ENCODE data around the gene ADARB2. TPM values are rescaled to one million over a fixed set of nuclear protein-coding genes. Genes with fewer than 3 reads are reported as not detected.

The ADARB2 gene
- total RNA-seq, 1 donor from 2014 or later: 1.3 TPM

DNA sequence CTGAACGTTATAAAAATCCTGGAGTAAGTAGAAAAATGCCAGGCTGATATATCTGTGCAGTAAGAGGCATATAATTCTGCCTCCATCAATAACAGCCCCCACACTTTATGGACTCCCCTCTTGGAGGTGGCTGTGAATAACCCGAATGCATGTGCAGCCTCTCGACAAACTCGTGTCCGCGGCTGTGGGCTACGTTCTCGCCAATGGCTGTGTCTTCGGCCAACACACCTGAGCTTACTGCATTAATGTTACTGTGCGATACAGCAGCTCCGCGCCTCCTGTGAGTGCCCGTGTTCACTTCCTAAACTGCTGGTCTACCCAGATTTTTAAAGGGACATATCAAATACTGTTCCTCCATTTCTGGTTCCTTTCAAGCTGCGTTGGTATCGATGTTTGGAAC is 209.4 kb downstream of the ADARB2 start:
- no peak for DNase-seq (ENCODE audit: low spot score)

DNA sequence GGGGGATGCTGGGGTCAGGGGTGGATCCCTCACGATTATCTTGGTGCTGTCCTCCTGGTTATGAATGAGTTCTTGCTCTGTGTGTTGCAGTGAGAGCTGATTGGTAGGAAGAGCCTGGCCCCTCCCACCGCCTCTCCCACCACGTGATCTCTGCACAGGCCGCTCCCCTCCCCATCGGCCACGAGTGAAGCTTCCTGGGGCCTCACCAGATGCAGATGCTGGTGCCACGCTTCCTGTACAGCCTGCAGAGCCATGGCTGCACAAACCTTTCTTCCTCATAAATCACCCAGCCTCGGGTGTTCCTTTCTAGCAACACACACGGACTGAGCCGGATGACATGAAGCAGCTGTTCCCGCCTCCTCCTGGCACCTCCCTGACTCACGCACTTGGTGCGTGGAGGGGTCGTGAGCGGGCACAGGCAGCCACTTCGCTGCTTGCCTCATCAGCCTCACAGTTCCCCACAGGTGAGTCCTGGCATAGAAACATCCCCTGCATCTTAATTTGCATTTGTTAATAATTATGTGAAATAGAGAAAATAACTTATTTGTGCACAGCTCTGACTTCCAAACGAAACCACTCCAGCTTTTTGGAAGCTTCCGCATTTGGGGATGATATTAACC is 210.8 kb downstream of the ADARB2 start:
- no peak for DNase-seq (ENCODE audit: low spot score)

DNA sequence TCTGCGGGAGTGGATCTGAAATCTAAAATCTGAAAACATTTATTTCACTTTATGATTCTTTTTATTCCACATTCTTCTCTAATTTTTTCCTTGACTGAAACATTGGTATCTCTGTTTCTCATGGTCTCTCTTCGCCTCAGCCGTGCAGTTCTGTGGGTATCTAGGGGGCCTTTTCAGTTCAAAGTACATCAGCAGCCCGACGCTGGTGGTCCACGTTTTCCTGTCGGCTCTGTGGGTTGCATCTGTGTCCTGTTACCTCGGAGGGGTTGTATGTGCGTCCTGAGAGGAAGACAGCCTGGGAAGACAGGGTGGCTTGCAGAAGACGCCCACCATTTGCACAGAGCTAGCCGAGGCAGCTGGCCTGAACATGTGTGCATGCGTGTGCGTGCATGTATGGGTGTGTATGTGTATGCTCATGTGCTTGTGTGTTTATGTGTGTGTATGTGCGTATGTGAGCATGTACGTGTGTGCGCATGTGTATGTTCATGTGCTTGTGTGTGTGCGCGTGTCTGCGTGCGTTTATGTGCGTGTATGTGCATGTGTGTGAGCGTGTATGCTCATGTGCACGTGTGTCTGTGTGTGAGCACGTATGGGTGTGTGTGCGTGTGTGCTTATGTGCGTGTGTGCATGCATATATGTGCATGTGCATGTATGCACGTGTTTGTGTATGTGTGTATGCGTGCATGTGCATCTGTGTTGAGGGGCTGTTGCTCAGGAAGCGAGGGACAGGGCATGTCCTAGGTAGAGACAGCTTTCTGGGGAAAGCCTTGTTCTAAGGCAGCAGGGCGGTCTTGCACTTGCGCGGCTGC is 211.8 kb downstream of the ADARB2 start:
- no peak for DNase-seq (ENCODE audit: low spot score)

GRCh38 chr10:1524540-1524939 is 212.8 kb downstream of the ADARB2 start:
- no peak for DNase-seq (ENCODE audit: low spot score)

DNA sequence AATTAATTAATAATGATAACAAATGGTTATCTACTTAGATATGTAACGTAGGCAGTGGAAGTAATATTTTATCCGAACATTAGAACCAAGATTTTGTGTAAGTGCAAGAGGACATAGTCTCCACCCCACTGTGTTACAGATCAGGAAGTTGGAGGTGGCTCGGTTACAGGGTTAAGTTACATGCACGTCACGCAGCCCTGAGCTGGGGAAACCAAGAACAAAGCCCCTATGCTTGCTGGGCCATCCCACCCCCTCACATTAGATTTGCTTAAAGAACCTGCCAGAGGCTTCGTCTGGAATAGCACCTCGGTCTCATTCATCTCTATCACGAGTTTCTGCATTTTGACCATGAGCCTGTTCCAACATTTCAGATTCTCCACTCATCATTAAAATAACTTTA is 214.1 kb downstream of the ADARB2 start:
- no peak for DNase-seq (ENCODE audit: low spot score)

DNA sequence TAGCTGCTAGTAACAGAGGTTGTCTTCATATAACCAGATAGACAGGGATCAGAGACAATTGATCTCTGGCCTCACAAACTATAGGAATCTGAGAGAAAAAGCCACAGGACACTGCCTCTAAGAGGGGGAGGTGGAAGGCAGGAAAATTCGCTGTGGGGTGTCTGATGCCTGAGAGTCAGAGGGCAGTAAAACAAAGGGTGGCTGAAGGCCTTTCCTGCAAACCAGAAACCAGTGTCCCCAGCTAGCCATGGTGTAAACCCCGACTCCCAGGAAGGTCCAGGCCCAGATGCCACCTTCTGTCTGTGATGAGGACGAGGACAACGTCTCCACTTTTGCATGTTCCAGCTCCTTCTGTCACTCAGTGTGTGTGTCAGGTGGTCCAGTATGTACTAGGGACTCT is 215.1 kb downstream of the ADARB2 start:
- no peak for DNase-seq (ENCODE audit: low spot score)

DNA sequence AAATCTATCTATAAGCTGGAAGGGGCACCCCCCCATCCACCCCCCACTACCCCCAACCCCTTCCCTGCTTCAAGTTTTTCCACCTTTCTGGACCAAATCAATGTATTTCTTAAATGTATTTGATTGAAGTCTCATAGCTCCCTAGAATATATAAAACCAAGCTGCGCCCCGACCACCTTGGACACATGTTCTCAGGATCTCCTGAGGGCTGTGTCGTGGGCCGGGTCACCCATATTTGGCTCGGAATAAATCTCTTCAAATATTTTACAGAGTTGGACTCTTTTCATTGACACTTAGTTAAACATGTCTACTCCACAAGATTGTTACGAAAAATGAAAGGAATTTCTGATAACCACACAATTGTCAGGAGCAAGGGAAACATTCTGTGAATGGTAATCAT is 215.6 kb downstream of the ADARB2 start:
- DNase-seq (ENCODE audit: low spot score): no peak

DNA sequence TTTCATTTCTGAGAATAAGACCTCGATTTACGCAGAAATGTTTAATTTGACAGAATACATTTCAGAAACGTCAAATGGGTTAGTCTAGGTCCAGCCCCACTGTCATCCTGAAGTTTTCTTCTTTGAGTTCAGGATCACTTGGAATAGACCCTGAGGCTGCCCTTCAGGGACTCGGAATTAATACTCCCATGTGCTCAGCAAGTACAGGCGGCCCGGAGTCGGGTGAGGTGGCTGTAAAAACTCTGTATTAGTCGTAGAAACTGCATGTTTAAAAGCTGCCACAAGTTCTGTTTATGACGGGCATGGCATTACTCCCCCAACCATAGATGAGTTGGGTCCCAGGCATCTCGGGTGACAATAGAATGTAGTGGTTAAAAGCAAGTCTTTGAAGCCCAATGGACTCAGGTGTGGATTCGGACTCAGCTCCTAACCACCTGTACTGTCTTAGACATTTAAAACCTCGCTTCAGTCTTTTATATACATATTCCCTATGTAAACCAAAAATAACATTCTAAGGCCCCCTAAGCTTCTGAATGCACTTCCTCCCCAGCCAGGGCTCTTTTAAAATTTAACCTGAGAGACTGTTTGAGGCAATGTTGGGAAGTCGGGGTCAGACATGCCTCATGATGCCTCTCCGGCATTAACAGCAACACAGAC is 216.3 kb downstream of the ADARB2 start:
- DNase-seq (ENCODE audit: low spot score): no peak

- no peak for DNase-seq (ENCODE audit: low spot score)
These were observed 217.9 kb downstream of the ADARB2 start for GRCh38 chr10:1519391-1519790.

GRCh38 chr10:1517684-1518083 is 219.6 kb downstream of the ADARB2 start:
- no peak for DNase-seq (ENCODE audit: low spot score)

- no peak for DNase-seq (ENCODE audit: low spot score)
These were observed 220.7 kb downstream of the ADARB2 start for GRCh38 chr10:1516492-1517165.

GRCh38 chr10:1515780-1516491 is 221.4 kb downstream of the ADARB2 start:
- no peak for DNase-seq (ENCODE audit: low spot score)

GRCh38 chr10:1515121-1515779 is 222.1 kb downstream of the ADARB2 start:
- no peak for DNase-seq (ENCODE audit: low spot score)

DNA sequence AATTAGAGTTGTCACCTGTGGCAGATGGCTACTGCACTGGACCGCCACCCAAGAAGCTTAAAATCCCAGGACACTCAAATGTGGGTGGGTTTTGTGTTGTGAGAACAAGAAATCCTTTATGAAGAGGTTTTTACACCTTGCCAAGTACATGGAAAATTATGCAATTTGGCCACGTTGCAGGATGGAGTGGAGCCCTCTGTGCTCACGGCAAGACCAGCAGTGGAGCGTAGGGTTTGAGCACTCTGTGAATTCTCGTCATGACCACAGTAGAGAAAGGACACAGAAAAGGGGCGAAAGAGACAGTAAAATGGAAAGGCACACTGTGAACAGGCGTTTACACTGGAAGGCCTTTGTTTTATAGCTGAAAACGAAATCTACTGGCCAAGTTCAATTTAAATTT is 222.6 kb downstream of the ADARB2 start:
- DNase-seq (ENCODE audit: low spot score): no peak

DNA sequence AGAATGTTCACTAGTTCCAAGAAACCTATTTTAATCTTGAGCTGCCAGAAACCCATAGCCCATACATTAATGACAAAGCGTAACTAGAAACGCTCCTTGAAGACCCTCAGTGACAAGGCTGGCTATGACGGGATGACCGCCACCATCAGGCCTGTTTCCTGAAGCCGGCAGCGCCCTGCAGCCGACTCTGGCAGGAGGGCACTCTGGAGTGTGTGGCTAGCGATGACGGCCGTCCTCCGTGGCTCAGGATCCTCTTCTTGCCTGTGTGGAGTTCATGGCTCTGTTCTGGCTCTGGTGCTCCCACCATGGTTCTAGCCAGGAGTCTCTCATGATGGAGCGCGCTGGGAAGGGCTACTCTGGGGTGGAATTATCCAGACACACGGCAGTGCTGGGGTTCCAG is 224.1 kb downstream of the ADARB2 start:
- DNase-seq (ENCODE audit: low spot score): no peak

- no peak for DNase-seq (ENCODE audit: low spot score)
These were observed 228.3 kb downstream of the ADARB2 start for GRCh38 chr10:1509011-1509530.

- DNase-seq (ENCODE audit: low spot score): no peak
These were observed 229.2 kb downstream of the ADARB2 start for GRCh38 chr10:1508096-1508495.

- DNase-seq (ENCODE audit: low spot score): no peak
These were observed 229.9 kb downstream of the ADARB2 start for GRCh38 chr10:1507436-1507835.

DNA sequence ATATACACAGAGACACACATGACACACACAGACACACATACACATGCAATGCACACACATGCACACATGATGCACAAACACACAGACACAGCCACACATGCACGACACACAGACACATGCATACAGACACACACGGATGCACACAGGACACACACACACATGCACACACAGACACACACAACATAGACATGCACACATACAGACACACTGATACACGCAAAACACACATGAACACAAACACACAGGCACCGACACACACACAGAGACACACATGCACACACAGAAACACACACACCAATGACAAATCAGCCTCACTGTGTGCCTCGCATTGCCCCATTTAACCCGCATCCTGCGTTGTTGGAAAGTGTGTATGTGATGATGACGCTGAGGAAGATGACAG is 232.4 kb downstream of the ADARB2 start:
- no peak for DNase-seq (ENCODE audit: low spot score)

- DNase-seq (ENCODE audit: low spot score): no peak
These were observed 233.0 kb downstream of the ADARB2 start for GRCh38 chr10:1504286-1504685.

DNA sequence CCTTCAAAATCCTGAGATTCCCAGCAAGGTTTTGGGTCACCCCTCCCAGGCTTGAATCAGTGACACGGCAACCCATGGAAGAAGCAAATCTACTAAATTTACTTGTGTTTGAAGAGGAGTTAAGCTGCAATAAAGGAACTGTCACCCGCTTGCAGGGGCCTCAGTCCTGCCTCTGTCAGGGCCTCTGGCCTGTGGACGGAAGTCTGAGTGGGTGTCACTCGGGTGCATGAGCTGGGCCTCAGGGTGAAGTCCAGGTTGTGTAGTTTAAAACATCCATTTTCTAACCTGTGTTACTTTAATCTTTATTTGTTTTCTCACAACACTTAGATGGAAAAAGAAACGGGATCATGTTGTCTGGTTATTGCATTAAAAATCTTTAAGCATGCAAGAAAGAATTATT is 234.9 kb downstream of the ADARB2 start:
- DNase-seq (ENCODE audit: low spot score): no peak

Measured in mucosa of gallbladder (tissue), 1 donor.